Measurements from ENCODE around the gene ADK. TPM values are rescaled to one million over a fixed set of nuclear protein-coding genes. Genes with fewer than 3 reads are reported as not detected.
A peak's percentile ranks its signal among the peaks of the same experiment; 100 is the strongest.

The ADK gene
- total and polyA plus RNA-seq, 2 experiments from 2014 or later: 39.9 to 53.0 TPM

- Mint-ChIP-seq H3K27me3 (ENCODE audit: insufficient read depth, low read depth, poor library complexity) (no peaks in the 10 kb centered on the region), H3K4me3 (no peak overlapping the region), H3K27ac (0 out of 2 replicates have a peak overlapping the region, but pooled peaks have one; percentile 10), H3K9me3 (no peaks in the 10 kb centered on the region), H3K4me1 (no peaks in the 10 kb centered on the region), H3K36me3 (ENCODE audit: low read depth) (peaks cover 6% of the 10 kb centered on the region; the same call in 2 of the 3 replicates)
- Histone ChIP-seq H3K4me1 (ENCODE audit: insufficient read depth) (no peaks in the 10 kb centered on the region; the same call in 1 of the 2 replicates), H3K4me3 (no peak overlapping the region), H3K27me3 (ENCODE audit: insufficient read depth) (no peaks in the 10 kb centered on the region), H4K20me1 (replicated peaks; ENCODE audit: insufficient read depth) (no peaks in the 10 kb centered on the region), H3K79me2 (replicated peaks; ENCODE audit: insufficient read depth) (no peaks in the 10 kb centered on the region), H3K36me3 (ENCODE audit: insufficient read depth) (no peaks in the 10 kb centered on the region), H3F3A (replicated peaks; ENCODE audit: low read depth) (no peaks in the 10 kb centered on the region), H2AFZ (no peak overlapping the region), H3K27ac (ENCODE audit: low read depth) (no peak overlapping the region), H3K9me2 (ENCODE audit: insufficient read depth) (no peaks in the 10 kb centered on the region), H3K4me2 (no peak overlapping the region)
- DNase-seq (ENCODE audit: low spot score) (no peak), ATAC-seq (no peak)
- TF ChIP-seq CREB1 (CRISPR knock-in tag; IDR thresholded peaks at IDR 0.05; ENCODE audit: low read depth) (no peak), ZNF114 (CRISPR knock-in tag; IDR thresholded peaks at IDR 0.05) (no peak), ZNF331 (CRISPR knock-in tag; IDR thresholded peaks at IDR 0.05; ENCODE audit: low read depth) (no peak), CTCF (conservative IDR thresholded peaks at IDR 0.05; ENCODE audit: low read depth in 2 of 2) (no peak), JUNB (IDR thresholded peaks at IDR 0.05; ENCODE audit: unreplicated experiment) (no peak), POLR2AphosphoS5 (IDR thresholded peaks at IDR 0.05; ENCODE audit: low read depth) (no peak), EZH2 (IDR thresholded peaks at IDR 0.05; ENCODE audit: low read depth, unreplicated experiment) (no peak), EZH2phosphoT487 (IDR thresholded peaks at IDR 0.05; ENCODE audit: unreplicated experiment) (no peak), STAT1 (IDR thresholded peaks at IDR 0.05; ENCODE audit: unreplicated experiment) (no peak), NANOG (IDR thresholded peaks at IDR 0.05; ENCODE audit: borderline replicate concordance) (no peak)
- TF ChIP-seq, protein P1, sequence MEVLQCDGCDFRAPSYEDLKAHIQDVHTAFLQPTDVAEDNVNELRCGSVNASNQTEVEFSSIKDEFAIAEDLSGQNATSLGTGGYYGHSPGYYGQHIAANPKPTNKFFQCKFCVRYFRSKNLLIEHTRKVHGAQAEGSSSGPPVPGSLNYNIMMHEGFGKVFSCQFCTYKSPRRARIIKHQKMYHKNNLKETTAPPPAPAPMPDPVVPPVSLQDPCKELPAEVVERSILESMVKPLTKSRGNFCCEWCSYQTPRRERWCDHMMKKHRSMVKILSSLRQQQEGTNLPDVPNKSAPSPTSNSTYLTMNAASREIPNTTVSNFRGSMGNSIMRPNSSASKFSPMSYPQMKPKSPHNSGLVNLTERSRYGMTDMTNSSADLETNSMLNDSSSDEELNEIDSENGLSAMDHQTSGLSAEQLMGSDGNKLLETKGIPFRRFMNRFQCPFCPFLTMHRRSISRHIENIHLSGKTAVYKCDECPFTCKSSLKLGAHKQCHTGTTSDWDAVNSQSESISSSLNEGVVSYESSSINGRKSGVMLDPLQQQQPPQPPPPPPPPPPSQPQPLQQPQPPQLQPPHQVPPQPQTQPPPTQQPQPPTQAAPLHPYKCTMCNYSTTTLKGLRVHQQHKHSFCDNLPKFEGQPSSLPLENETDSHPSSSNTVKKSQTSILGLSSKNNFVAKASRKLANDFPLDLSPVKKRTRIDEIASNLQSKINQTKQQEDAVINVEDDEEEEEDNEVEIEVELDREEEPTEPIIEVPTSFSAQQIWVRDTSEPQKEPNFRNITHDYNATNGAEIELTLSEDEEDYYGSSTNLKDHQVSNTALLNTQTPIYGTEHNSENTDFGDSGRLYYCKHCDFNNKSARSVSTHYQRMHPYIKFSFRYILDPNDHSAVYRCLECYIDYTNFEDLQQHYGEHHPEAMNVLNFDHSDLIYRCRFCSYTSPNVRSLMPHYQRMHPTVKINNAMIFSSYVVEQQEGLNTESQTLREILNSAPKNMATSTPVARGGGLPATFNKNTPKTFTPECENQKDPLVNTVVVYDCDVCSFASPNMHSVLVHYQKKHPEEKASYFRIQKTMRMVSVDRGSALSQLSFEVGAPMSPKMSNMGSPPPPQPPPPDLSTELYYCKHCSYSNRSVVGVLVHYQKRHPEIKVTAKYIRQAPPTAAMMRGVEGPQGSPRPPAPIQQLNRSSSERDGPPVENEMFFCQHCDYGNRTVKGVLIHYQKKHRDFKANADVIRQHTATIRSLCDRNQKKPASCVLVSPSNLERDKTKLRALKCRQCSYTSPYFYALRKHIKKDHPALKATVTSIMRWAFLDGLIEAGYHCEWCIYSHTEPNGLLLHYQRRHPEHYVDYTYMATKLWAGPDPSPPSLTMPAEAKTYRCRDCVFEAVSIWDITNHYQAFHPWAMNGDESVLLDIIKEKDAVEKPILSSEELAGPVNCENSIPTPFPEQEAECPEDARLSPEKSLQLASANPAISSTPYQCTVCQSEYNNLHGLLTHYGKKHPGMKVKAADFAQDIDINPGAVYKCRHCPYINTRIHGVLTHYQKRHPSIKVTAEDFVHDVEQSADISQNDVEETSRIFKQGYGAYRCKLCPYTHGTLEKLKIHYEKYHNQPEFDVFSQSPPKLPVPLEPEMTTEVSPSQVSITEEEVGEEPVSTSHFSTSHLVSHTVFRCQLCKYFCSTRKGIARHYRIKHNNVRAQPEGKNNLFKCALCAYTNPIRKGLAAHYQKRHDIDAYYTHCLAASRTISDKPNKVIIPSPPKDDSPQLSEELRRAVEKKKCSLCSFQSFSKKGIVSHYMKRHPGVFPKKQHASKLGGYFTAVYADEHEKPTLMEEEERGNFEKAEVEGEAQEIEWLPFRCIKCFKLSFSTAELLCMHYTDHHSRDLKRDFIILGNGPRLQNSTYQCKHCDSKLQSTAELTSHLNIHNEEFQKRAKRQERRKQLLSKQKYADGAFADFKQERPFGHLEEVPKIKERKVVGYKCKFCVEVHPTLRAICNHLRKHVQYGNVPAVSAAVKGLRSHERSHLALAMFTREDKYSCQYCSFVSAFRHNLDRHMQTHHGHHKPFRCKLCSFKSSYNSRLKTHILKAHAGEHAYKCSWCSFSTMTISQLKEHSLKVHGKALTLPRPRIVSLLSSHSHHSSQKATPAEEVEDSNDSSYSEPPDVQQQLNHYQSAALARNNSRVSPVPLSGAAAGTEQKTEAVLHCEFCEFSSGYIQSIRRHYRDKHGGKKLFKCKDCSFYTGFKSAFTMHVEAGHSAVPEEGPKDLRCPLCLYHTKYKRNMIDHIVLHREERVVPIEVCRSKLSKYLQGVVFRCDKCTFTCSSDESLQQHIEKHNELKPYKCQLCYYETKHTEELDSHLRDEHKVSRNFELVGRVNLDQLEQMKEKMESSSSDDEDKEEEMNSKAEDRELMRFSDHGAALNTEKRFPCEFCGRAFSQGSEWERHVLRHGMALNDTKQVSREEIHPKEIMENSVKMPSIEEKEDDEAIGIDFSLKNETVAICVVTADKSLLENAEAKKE (CRISPR knock-in tag; IDR thresholded peaks at IDR 0.05): no peak
- TF ChIP-seq, protein P2, sequence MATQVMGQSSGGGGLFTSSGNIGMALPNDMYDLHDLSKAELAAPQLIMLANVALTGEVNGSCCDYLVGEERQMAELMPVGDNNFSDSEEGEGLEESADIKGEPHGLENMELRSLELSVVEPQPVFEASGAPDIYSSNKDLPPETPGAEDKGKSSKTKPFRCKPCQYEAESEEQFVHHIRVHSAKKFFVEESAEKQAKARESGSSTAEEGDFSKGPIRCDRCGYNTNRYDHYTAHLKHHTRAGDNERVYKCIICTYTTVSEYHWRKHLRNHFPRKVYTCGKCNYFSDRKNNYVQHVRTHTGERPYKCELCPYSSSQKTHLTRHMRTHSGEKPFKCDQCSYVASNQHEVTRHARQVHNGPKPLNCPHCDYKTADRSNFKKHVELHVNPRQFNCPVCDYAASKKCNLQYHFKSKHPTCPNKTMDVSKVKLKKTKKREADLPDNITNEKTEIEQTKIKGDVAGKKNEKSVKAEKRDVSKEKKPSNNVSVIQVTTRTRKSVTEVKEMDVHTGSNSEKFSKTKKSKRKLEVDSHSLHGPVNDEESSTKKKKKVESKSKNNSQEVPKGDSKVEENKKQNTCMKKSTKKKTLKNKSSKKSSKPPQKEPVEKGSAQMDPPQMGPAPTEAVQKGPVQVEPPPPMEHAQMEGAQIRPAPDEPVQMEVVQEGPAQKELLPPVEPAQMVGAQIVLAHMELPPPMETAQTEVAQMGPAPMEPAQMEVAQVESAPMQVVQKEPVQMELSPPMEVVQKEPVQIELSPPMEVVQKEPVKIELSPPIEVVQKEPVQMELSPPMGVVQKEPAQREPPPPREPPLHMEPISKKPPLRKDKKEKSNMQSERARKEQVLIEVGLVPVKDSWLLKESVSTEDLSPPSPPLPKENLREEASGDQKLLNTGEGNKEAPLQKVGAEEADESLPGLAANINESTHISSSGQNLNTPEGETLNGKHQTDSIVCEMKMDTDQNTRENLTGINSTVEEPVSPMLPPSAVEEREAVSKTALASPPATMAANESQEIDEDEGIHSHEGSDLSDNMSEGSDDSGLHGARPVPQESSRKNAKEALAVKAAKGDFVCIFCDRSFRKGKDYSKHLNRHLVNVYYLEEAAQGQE (IDR thresholded peaks at IDR 0.05; ENCODE audit: unreplicated experiment): no peak
- TF ChIP-seq, protein P3, sequence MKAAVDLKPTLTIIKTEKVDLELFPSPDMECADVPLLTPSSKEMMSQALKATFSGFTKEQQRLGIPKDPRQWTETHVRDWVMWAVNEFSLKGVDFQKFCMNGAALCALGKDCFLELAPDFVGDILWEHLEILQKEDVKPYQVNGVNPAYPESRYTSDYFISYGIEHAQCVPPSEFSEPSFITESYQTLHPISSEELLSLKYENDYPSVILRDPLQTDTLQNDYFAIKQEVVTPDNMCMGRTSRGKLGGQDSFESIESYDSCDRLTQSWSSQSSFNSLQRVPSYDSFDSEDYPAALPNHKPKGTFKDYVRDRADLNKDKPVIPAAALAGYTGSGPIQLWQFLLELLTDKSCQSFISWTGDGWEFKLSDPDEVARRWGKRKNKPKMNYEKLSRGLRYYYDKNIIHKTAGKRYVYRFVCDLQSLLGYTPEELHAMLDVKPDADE (IDR thresholded peaks at IDR 0.05): no peak
Measured at GRCh38 chr10:74320717-74321116, 169.7 kb downstream of the ADK start.
